NAMALWA (cell line): Measurements from ENCODE around the gene PDE4B.

Source experiments
- DNase-seq: peaks from one replicate; pipeline ENCODE4 v3.0.0-alpha.2; 2015; ENCODE audit warnings: low spot score

The PDE4B gene

GRCh38 chr1:66265268-66265667 is 472.6 kb downstream of the PDE4B start:
- no peak for DNase-seq

GRCh38 chr1:66265796-66266195 is 473.1 kb downstream of the PDE4B start:
- DNase-seq, result no peak

GRCh38 chr1:66266350-66266749 is 473.7 kb downstream of the PDE4B start:
- no peak for DNase-seq

GRCh38 chr1:66266756-66267155 is 474.1 kb downstream of the PDE4B start:
- DNase-seq, result no peak

- DNase-seq, result no peak
These were observed 474.7 kb downstream of the PDE4B start for GRCh38 chr1:66267201-66267940.

- DNase-seq, result no peak
These were observed 476.5 kb downstream of the PDE4B start for GRCh38 chr1:66269222-66269621.

GRCh38 chr1:66270119-66270812 is 477.6 kb downstream of the PDE4B start:
- DNase-seq, result no peak

- peak; percentile 86 for DNase-seq
These were observed 478.7 kb downstream of the PDE4B start for GRCh38 chr1:66271216-66271903.

- no peak for DNase-seq
These were observed 479.2 kb downstream of the PDE4B start for GRCh38 chr1:66271904-66272254.

GRCh38 chr1:66273656-66274055 is 481.0 kb downstream of the PDE4B start:
- DNase-seq, result no peak

GRCh38 chr1:66274634-66275033 is 481.9 kb downstream of the PDE4B start:
- no peak for DNase-seq

GRCh38 chr1:66275083-66275482 is 482.4 kb downstream of the PDE4B start:
- no peak for DNase-seq

- DNase-seq, result no peak
These were observed 482.9 kb downstream of the PDE4B start for GRCh38 chr1:66275601-66276023.

- DNase-seq, result no peak
These were observed 483.5 kb downstream of the PDE4B start for GRCh38 chr1:66276218-66276617.

GRCh38 chr1:66278260-66279021 is 485.7 kb downstream of the PDE4B start:
- DNase-seq, result peak; percentile 52

- no peak for DNase-seq
These were observed 489.1 kb downstream of the PDE4B start for GRCh38 chr1:66281808-66282207.

GRCh38 chr1:66282343-66282852 is 489.7 kb downstream of the PDE4B start:
- DNase-seq, result peak; percentile 63

GRCh38 chr1:66282891-66283621 is 490.4 kb downstream of the PDE4B start:
- DNase-seq, result no peak

- DNase-seq, result no peak
These were observed 490.9 kb downstream of the PDE4B start for GRCh38 chr1:66283622-66284041.

- no peak for DNase-seq
These were observed 492.1 kb downstream of the PDE4B start for GRCh38 chr1:66284746-66285145.

GRCh38 chr1:66285618-66286270 is 493.0 kb downstream of the PDE4B start:
- no peak for DNase-seq
